ENCODE data around the gene PDZD4.
A peak's percentile ranks its signal among the peaks of the same experiment; 100 is the strongest.
"Not testable (repeated sequence)": the region's sequence is repeated elsewhere in the genome, so short reads cannot be mapped to it uniquely, and the experiment has no call there.

PDZD4 gene

GRCh38 chrX:153818571-153819383 lies 11.6 kb downstream of the PDZD4 start:
- Histone ChIP-seq H3K4me3 (ENCODE audit: low read length) (peak overlapping the region; percentile 41), H3K27me3 (replicated peaks; ENCODE audit: control insufficient read depth, insufficient read depth, low read length) (peaks cover 46% of the 10 kb centered on the region)

GRCh38 chrX:153818064-153818463 lies 12.3 kb downstream of the PDZD4 start:
- not testable (repeated sequence) for H3K4me1 ChIP-seq (ENCODE audit: control insufficient read depth, insufficient read depth, low read length); H3K36me3 ChIP-seq (ENCODE audit: control insufficient read depth, insufficient read depth, low read length, severe bottlenecking); H3K9ac ChIP-seq (ENCODE audit: low read length); H3K4me3 ChIP-seq (ENCODE audit: low read length); H3K9me3 ChIP-seq (ENCODE audit: control insufficient read depth, low read length); DNase-seq (ENCODE audit: low read depth)
- H3K27me3 ChIP-seq (replicated peaks; ENCODE audit: control insufficient read depth, insufficient read depth, low read length), result peaks cover 50% of the 10 kb centered on the region

More at GRCh38 chrX:153818571-153819383, 11.6 kb downstream of the PDZD4 start:
- H3K9me3 ChIP-seq (ENCODE audit: control insufficient read depth, low read length), result no peaks in the 10 kb centered on the region
- H3K9ac ChIP-seq (ENCODE audit: low read length), result no peak overlapping the region
- DNase-seq (ENCODE audit: low read depth), result peak; percentile 58
- no peaks in the 10 kb centered on the region for H3K4me1 ChIP-seq (ENCODE audit: control insufficient read depth, insufficient read depth, low read length)
- no peaks in the 10 kb centered on the region for H3K36me3 ChIP-seq (ENCODE audit: control insufficient read depth, insufficient read depth, low read length, severe bottlenecking)

- Histone ChIP-seq H3K36me3 (ENCODE audit: control insufficient read depth, insufficient read depth, low read length, severe bottlenecking) (no peaks in the 10 kb centered on the region), H3K4me1 (ENCODE audit: control insufficient read depth, insufficient read depth, low read length) (no peaks in the 10 kb centered on the region)
- DNase-seq (ENCODE audit: low read depth), result no peak
Measured at GRCh38 chrX:153816831-153817690, 13.3 kb downstream of the PDZD4 start.

GRCh38 chrX:153814591-153815315 lies 15.6 kb downstream of the PDZD4 start:
- Histone ChIP-seq H3K4me3 (ENCODE audit: low read length) (no peak overlapping the region), H3K36me3 (ENCODE audit: control insufficient read depth, insufficient read depth, low read length, severe bottlenecking) (no peaks in the 10 kb centered on the region), H3K9ac (ENCODE audit: low read length) (no peak overlapping the region), H3K4me1 (ENCODE audit: control insufficient read depth, insufficient read depth, low read length) (no peaks in the 10 kb centered on the region), H3K9me3 (ENCODE audit: control insufficient read depth, low read length) (peaks cover 5% of the 10 kb centered on the region), H3K27me3 (replicated peaks; ENCODE audit: control insufficient read depth, insufficient read depth, low read length) (peaks cover 46% of the 10 kb centered on the region)
- no peak for DNase-seq (ENCODE audit: low read depth)

More at GRCh38 chrX:153816831-153817690, 13.3 kb downstream of the PDZD4 start:
- H3K4me3 ChIP-seq (ENCODE audit: low read length), result no peak overlapping the region
- H3K9me3 ChIP-seq (ENCODE audit: control insufficient read depth, low read length), result no peaks in the 10 kb centered on the region
- no peak overlapping the region for H3K9ac ChIP-seq (ENCODE audit: low read length)
- peaks cover 51% of the 10 kb centered on the region for H3K27me3 ChIP-seq (replicated peaks; ENCODE audit: control insufficient read depth, insufficient read depth, low read length)

GRCh38 chrX:153813161-153813560 lies 17.2 kb downstream of the PDZD4 start:
- peaks cover 41% of the 10 kb centered on the region for H3K27me3 ChIP-seq (replicated peaks; ENCODE audit: control insufficient read depth, insufficient read depth, low read length)
- no peaks in the 10 kb centered on the region for H3K4me1 ChIP-seq (ENCODE audit: control insufficient read depth, insufficient read depth, low read length)
- H3K9me3 ChIP-seq (ENCODE audit: control insufficient read depth, low read length), result peaks cover 8% of the 10 kb centered on the region
- H3K36me3 ChIP-seq (ENCODE audit: control insufficient read depth, insufficient read depth, low read length, severe bottlenecking), result no peaks in the 10 kb centered on the region
- DNase-seq (ENCODE audit: low read depth), result no peak
- H3K9ac ChIP-seq (ENCODE audit: low read length), result no peak overlapping the region
- H3K4me3 ChIP-seq (ENCODE audit: low read length), result no peak overlapping the region

GRCh38 chrX:153812220-153812619 lies 18.1 kb downstream of the PDZD4 start:
- Histone ChIP-seq H3K27me3 (replicated peaks; ENCODE audit: control insufficient read depth, insufficient read depth, low read length) (peaks cover 35% of the 10 kb centered on the region), H3K4me3 (ENCODE audit: low read length) (no peak overlapping the region), H3K9me3 (ENCODE audit: control insufficient read depth, low read length) (peaks cover 8% of the 10 kb centered on the region), H3K36me3 (ENCODE audit: control insufficient read depth, insufficient read depth, low read length, severe bottlenecking) (no peaks in the 10 kb centered on the region), H3K9ac (ENCODE audit: low read length) (no peak overlapping the region), H3K4me1 (ENCODE audit: control insufficient read depth, insufficient read depth, low read length) (no peaks in the 10 kb centered on the region)
- no peak for DNase-seq (ENCODE audit: low read depth)

- H3K4me1 ChIP-seq (ENCODE audit: control insufficient read depth, insufficient read depth, low read length), result no peaks in the 10 kb centered on the region
- DNase-seq (ENCODE audit: low read depth), result no peak
- peaks cover 20% of the 10 kb centered on the region for H3K27me3 ChIP-seq (replicated peaks; ENCODE audit: control insufficient read depth, insufficient read depth, low read length)
- H3K36me3 ChIP-seq (ENCODE audit: control insufficient read depth, insufficient read depth, low read length, severe bottlenecking), result no peaks in the 10 kb centered on the region
- H3K4me3 ChIP-seq (ENCODE audit: low read length), result no peak overlapping the region
- H3K9me3 ChIP-seq (ENCODE audit: control insufficient read depth, low read length), result peaks cover 8% of the 10 kb centered on the region
- H3K9ac ChIP-seq (ENCODE audit: low read length), result no peak overlapping the region
Measured at GRCh38 chrX:153807976-153808375, 22.4 kb downstream of the PDZD4 start.

- Histone ChIP-seq H3K4me3 (ENCODE audit: low read length) (no peak overlapping the region), H3K36me3 (ENCODE audit: control insufficient read depth, insufficient read depth, low read length, severe bottlenecking) (no peaks in the 10 kb centered on the region), H3K9ac (ENCODE audit: low read length) (no peak overlapping the region), H3K9me3 (ENCODE audit: control insufficient read depth, low read length) (peaks cover 8% of the 10 kb centered on the region), H3K27me3 (replicated peaks; ENCODE audit: control insufficient read depth, insufficient read depth, low read length) (peaks cover 17% of the 10 kb centered on the region), H3K4me1 (ENCODE audit: control insufficient read depth, insufficient read depth, low read length) (no peaks in the 10 kb centered on the region)
- no peak for DNase-seq (ENCODE audit: low read depth)
Measured at GRCh38 chrX:153806999-153807575, 23.3 kb downstream of the PDZD4 start.

GRCh38 chrX:153805436-153805835 lies 24.9 kb downstream of the PDZD4 start:
- Histone ChIP-seq H3K4me3 (ENCODE audit: low read length) (no peak overlapping the region), H3K36me3 (ENCODE audit: control insufficient read depth, insufficient read depth, low read length, severe bottlenecking) (no peaks in the 10 kb centered on the region), H3K9me3 (ENCODE audit: control insufficient read depth, low read length) (peaks cover 8% of the 10 kb centered on the region), H3K9ac (ENCODE audit: low read length) (no peak overlapping the region), H3K27me3 (replicated peaks; ENCODE audit: control insufficient read depth, insufficient read depth, low read length) (peaks cover 15% of the 10 kb centered on the region), H3K4me1 (ENCODE audit: control insufficient read depth, insufficient read depth, low read length) (no peaks in the 10 kb centered on the region)
- DNase-seq (ENCODE audit: low read depth), result no peak

GRCh38 chrX:153804621-153805020 lies 25.7 kb downstream of the PDZD4 start:
- H3K4me3 ChIP-seq (ENCODE audit: low read length), result no peak overlapping the region
- DNase-seq (ENCODE audit: low read depth), result no peak
- no peaks in the 10 kb centered on the region for H3K4me1 ChIP-seq (ENCODE audit: control insufficient read depth, insufficient read depth, low read length)
- H3K27me3 ChIP-seq (replicated peaks; ENCODE audit: control insufficient read depth, insufficient read depth, low read length), result peaks cover 12% of the 10 kb centered on the region
- no peaks in the 10 kb centered on the region for H3K36me3 ChIP-seq (ENCODE audit: control insufficient read depth, insufficient read depth, low read length, severe bottlenecking)
- H3K9me3 ChIP-seq (ENCODE audit: control insufficient read depth, low read length), result peaks cover 3% of the 10 kb centered on the region
- no peak overlapping the region for H3K9ac ChIP-seq (ENCODE audit: low read length)
